Stimulated activated CD4-positive, alpha-beta T cell treated with anti-CD3 and anti-CD28 coated beads, Interleukin-15, amount 100 ng/mL, for 24 hours (primary cell): ENCODE measurements around the gene PARVG.

Experiments
- DNase-seq: peaks from one replicate; pipeline ENCODE4 v3.0.0-alpha.2; 2020

Gene PARVG

DNA sequence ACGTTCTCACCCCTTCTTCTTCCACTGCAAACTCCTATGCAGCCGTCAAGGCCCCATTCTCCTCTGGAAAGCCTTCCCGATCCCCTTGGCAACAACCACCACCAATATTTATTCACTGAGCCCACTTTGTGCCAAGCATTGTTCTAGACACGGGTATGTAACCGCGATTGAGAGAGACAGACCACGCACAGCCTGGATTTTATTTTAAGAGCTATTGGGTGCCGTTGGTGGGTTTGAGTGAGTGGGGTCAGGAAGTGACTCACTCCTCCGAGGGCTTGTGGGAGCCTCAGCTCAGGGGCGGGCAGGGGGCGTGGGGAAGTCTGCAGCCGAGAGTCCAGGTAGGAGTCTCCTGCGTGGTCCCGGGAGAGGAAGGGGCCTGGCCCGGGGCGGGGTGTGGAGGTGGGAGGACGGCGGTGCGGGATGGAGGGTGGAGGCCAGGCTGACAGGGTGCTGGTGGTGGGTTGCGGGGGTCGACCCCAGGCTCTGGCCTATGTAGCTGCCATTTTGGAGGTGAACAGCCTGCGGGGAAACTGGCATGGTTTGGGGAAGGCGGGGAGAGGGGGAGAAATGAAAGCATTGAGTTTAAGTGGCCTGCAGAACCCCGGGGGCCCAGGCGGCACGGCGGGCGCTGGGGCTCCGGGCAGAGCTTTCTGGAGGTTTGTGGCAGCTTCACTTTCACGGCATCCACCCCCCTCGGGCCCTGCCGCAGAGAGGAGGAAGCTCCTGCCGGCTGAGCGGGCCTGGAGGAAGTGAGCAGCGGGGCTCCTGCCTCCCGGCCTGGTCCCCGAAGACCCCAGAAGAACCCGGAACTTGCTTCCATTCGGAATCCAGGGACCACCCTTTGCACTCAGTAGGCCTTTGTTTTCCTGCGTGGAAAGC, 547 bp downstream of the PARVG start:
- peak; percentile 78 for DNase-seq

DNA sequence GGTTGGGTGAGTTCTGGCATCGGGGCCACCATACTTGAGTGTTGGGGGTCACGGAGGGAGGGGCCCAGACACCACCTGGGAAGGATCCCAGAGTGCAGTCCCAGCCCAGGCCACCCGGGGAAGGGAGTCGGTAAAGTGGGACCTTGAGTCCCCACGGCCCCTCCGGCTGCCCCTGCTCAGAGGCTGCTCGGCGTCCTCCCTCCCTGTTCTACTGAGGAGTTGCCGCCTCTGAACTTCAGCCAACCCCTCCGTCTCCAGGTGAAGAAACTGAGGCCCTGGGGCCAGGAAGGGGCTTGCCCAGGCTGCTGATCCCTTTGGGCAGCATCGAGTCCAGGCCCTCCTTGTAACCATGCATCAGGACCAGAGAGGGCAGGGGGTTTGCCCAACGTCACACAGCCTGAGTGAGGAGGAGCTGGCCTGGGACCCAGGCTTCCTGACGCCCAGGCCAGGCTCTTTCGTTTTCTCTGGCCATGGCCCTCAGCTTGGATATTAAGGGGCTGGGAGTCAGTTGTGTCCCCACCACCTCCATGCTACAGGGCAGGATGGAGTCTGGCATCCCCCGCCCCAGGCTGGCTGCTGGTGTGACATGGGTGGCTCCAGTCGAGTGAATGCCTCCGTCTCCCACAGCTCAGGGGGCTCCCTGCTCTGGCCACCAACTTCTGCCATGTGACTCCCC, 1.3 kb downstream of the PARVG start:
- DNase-seq: peak; percentile 50

DNA sequence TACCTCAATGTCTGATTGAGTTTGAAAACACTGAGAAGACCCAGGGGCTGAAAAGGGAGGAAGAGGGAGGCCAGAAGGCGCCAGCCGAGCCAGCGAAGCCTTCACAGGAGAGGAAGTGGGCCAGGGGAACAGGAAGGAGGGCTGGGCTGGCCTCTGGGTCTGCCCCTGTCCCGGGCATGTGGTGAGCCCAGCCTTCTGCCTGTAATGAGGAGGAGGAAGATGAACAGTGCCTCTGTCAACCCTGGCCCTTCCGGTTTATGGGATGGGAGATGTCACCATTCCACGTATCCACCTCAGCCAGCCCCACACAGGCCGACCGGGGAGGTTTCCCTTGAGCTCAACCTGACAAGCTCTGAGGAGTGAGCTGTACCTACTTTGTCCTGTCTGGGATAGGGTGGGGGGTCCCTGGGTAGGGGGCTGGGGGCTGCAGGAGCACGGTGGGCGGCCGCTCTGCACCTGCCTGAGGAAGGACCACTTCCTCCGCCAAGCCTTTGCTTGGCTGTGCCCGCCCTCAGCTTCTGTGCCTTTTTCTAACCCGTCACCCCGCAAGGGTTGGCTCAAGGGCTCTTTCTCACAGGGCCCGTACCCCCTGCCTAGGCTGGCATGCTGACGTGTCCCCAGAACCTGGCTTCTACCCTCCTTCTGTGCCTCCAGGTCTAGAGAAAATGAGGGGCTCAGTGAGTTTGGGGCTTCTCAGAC, 2.0 kb downstream of the PARVG start:
- DNase-seq: peak; percentile 63

DNA sequence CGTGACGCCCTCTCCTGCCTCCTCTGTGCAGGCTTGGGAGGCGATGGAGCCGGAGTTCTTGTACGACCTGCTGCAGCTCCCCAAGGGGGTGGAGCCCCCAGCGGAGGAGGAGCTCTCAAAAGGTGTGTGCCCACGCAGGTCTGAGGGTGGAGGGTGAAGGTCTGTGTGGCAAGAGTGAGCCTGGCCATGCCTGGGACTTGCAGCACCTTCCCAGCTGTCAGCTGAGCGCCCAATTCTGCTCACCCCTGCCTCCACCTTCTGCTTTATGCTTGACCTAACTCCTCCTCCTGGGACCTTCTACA, 2.5 kb downstream of the PARVG start:
- peak; percentile 19 for DNase-seq

DNA sequence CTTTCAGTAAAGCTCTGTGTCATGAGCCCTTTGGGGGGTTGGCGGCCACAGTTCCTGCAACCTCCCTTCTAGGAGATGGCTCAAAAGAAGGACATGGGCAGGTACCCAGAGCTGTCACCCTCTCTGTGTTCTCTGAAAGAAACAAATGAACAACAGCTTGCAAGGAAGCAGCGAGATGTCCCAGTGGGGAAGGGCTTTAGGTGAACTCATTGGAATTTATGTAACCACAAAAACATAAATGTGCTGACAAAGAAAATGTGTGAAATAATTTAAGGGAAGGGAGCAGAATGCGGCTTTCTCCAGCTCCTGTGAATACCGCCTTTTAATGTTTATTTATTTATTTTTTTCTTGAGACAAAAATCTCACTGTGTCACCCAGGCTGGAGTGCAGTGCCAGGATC, 3.3 kb downstream of the PARVG start:
- DNase-seq: no peak

DNA sequence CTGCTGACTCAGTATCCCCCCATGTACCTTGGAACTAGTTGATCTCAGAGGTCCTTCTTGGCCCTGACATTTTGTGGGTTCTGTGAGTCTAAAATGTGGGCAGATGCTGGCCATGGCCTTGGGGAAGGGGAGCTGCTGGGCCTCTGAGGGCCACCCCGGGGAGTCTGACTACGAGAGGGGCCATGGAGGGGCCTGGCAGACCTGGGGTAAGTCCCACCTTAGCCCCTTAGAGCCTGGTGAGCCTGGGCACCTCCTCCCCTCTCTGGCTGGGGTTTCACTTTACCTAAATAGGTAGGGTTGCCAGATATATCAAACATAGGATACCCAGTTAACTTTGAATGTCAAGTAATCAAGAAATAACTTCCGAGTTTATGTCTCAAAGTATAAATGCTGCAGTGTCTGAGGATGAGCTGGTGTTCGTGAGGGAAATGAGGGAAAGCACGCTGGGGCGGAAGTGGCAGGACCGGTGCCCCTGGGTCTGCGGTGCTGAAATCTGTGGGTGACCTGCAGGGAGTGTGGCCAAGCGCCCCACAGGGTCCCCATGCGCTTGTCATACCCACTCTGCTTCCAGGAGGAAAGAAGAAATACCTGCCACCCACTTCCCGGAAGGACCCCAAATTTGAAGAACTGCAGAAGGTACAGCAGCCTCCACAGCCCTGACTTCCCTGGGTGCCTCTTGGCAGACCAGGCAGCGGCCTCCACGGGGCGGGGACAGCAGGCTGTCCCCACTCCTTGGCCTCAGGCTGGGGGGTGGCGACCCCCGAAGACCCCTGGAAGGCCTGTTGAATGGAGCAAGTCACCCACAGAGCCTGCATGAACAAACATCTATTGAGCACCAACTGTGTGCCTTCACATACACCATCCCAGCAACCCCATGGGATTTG, 4.8 kb downstream of the PARVG start:
- DNase-seq: no peak

DNA sequence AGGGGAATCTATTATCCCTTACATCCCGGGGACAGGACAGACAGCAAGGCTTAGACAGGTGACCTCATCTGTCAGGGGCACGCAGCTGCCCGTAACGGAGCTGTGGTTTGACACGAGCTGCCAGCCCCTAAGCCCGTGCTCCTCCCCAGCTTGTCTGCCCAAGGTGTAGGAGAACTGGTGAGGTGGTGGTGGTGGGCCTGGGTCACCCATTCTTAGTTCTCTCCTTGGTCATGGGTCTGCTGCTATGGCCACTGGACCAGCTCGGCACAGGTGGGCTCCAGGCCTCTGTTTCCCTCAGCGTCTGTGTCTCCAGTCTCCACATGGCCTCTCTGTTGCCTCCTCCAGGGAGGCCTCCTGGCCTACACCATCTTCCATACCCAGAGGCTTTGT, 5.4 kb downstream of the PARVG start:
- DNase-seq: no peak

DNA sequence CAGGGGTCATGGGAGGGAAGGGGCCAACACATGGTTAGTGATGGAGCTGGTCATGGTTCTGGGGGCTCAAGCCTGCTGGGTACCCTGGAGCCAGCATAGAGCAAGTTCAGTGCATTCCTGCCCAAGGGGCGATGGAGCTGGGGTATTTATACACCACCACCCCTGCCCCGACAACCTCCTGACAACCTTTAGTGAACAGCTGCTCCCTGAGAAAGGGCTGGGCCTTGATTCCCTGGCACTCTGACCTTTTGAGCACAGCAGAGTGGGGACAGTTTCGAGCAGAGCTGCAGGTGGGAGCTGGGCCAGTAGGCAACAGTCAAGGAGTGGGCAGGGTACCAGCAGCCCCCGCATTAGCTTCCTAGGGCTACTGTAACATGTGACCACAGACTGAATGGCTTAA, 6.0 kb downstream of the PARVG start:
- no peak for DNase-seq

DNA sequence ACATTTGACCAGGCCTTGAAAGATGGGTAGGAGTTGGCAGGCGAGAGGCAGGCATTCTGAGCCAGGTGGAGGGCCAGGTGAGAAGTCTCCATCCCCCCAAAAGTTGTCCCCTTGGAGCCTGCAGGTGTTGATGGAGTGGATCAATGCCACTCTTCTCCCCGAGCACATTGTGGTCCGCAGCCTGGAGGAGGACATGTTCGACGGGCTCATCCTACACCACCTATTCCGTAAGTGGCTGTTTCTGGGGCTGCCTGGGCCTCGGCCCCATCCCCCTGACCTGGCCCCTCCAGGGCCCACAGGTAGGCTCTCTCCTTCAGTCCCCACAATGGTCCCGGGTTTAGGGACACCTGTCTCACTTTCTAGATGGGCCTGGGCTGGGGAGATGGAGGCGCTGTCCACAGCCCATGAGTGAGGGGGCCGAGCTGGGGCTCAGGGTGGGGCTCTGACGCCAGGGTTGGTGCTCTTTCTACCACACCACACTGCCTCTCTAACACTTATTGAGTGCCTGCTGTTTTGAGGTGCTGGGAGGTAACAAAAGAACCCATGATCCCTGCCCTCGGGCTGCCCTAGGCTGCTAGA, 7.0 kb downstream of the PARVG start:
- DNase-seq: no peak

DNA sequence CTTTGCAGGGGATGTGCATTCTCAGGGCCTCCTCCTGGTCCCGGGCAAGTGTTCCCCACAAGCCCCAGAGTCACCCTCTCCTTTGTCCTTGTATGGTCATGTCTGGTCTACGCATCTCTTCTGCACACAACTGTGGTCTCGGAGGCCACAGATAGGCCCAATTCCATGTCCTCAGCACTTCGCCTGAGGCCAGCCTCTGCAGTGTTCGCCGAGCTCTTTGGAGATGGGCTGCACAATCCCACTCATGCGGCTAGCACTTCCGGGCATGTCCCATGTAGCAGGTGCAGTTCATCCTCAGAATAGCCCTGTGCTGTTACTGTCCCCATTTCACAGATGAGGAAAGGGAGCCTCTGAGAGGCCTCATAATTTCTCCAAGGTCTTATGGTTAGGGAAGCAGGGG, 7.6 kb downstream of the PARVG start:
- DNase-seq: no peak

DNA sequence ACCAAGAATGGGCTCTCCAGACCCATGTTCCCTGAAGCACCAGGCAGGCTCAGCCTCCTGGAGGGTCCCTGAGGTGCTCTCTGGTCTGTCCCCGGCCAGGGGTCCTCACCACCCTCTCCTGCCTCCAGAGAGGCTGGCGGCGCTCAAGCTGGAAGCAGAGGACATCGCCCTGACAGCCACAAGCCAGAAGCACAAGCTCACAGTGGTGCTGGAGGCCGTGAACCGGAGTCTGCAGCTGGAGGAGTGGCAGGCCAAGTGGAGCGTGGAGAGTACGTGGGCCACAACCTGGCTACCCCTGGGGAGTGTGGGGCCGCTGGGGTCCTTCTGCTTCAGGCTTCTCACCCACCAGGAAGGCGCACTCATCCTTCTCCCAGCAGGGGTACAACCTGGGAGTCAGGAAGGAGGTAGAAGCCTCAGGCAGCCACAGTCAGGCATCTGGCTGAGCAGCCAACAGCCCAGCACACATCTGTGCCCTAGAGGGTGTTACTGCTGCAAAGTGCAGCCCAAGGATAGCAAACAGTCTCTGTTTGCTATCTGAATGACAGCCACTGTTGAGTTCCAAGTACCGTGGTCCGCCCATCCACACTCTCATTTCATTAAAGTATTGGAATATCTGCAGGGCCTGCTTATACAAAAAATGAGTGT, 8.4 kb downstream of the PARVG start:
- no peak for DNase-seq

DNA sequence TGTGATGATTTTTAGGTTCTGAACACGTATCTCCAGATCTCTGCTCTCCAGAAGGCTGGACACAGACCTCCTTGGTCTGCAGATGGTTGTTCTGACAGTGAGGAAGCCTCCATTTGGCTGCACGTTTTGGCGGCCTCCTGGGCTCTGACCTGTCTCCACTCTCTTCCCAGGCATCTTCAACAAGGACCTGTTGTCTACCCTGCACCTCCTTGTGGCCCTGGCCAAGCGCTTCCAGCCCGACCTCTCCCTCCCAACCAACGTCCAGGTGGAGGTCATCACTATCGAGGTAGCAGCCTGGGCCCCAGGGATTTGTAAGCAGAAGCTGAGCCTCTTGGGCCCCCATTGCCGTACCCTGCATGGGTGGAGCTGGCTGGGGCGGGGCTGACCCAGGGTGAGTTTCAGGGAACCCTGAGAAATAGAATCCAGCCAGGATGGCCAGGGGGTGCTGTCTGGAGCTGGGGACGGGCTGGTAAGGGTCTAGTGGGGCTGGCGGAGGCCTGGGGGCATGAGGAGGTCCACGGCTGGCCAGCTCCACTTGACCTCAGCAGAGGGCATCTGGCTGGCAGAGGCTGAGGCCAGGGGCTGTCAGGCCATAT, 9.8 kb downstream of the PARVG start:
- no peak for DNase-seq

DNA sequence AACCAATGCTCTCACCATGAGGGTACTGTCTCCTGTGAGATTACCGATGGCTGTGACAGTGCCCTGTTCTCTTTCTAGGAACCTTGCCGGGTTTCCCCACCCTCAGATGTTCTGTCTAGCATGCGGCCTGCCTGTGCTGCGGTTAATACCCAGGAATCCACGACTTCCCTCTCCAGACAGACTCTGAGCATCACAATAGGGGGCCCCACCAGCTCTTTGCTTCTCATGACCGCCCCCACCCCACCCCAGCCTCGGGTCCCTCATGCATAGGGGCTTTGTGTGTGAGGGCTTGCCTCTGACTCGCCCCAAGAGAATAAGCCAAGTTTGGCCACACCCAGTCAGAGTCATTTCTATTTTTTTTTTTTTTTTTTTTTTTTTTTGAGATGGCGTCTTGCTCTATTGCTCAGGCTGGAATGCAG, 10.3 kb downstream of the PARVG start:
- DNase-seq: peak; percentile 49

DNA sequence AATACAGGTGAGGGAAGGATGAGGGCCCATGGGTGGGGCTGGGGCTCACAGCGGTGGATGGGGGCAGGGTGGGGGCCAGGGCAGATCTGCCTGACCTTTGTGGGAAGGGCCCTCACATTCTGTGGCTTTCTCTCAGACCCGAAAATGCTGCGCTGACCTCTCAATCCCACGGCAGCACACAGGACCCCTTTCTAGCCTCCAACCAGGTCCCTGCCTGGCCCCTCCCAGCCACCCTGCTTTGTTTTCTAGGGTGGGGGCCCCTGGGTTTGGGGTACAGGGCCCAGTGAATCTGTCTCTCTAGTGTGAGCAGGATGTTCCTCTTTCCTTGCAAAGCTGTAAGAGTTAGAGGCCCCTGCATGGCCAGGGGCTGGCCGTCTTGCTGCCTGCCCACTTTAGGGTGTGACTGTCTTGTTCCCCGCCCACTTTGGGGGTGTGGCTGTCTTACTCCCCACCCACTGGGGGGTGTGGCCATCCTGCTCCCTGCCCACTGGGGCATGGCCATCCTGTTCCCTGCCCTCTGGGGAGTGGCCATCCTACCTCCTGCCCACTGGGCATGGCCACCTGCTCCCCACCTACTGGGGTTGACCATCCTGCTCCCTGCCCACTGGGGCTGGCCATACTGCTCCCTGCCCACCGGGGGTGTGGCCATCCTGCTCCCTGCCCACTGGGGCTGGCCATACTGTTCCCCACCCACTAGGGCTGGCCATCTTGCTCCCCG, 11.5 kb downstream of the PARVG start:
- DNase-seq: peak; percentile 56

DNA sequence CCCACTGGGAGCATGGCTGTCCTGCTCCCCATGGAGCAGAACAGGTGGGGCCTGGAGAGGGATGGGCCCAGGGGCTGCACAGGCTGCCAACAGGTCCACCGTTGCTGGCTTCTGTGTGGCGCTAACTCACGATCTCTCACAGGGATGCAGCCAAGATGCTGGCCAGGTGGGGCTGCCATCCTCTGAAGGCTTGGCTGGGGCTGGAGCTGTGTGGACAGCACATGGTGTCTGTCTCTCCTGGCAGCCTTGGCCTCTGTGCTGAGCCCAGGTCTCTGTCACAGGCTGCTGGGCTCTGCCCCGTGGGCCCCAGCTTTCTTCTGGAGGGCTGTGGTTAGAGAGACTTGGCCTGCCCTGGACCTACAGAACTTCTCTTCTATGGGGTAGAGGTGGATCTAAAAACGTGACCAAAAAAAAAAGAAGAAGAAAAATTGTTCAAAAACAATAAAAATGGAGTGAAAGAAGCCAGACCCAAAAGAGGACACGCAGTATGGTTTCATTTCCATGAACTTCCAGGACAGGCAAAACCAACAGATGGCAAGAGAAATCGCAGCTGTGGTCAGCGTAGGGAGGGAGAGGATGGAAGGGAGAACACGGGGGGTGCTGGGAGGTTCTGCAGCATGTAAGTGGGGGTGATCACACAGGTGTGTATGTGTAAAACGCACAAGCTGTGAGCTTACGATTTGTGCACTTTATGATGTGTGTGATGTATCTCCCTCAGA, 12.2 kb downstream of the PARVG start:
- no peak for DNase-seq

DNA sequence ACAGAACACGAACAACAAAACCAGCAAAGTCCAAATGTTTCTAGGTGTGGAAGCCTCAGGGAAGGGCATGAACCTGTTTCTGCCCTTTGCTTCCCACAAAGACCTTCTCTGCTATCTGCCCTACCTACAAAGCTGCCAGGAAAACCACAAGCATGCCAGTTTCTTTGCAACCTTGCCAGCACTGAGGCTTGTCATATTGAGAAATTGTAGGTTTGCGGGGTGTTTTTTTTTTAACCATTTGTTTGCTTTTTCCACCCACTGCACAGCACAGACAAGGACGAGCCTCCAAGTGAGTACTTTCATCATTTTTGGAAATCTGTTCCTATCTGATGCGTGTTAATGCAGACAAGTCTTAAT, 12.8 kb downstream of the PARVG start:
- DNase-seq: peak; percentile 29

DNA sequence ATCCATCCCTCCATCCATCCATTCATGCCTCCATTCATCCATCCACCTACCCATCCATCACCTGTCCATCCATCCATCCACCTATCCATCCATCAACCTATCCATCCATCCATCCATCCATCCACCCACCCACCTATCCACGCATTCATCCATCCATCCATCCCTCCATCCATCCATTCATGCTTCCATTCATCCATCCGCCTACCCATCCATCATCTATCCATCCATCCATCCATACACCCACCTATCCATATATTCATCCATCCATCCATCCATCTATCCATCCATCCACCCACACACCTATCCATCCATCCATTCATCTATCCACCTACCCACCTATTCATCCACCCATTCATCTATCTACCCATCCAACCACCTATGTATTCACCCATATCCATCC, 13.8 kb downstream of the PARVG start:
- no peak for DNase-seq

DNA sequence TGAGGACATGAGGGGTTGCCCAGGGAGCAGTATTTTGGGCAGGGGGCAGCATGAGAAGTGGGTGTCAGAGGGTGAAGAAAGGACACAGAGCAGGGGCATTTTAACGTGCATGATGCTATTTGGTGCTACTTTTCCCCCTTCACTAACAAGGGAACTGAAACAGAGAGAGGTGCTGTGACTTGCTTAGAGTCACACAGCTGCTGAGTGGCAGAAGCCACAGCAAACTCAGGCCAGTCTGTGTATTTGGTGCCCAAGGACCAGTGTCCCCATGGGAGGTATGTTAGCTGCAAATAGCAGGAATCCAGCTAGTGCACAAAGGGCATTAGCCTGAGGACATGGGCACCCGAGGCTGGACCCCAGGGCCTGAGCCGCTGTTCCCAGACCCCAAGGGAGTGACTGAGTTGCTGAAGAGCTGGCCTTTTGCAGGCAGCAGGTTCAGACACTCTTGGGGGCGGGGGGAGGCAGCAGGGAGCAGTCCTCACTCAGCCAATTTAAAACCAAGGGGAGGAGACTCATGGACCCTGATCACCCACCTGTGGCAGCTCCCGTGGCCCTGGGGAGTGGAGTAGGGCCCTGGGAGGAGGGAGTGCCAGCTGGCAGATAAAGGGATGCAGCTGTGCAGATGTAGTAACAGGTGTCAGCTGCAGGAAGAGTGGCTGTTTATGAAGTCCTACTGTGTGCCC, 14.6 kb downstream of the PARVG start:
- no peak for DNase-seq

DNA sequence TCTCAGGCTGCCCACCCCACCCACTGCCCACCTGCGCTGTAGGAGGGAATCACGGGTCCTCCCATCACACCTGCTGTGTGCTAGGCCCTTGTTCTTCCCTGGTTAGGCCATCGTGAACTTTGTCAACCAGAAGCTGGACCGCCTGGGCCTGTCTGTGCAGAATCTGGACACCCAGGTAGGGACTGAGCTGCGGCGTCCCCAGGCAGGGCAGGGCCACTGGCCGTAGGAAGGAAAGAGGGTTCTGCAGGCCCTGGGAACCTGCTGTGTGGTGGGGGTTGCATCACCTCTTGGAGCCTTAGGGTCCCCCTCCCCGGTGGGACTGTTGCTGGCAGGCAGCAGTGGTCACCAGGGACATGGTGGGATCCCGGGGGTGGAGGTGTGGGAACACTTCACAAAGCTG, 15.5 kb downstream of the PARVG start:
- no peak for DNase-seq

DNA sequence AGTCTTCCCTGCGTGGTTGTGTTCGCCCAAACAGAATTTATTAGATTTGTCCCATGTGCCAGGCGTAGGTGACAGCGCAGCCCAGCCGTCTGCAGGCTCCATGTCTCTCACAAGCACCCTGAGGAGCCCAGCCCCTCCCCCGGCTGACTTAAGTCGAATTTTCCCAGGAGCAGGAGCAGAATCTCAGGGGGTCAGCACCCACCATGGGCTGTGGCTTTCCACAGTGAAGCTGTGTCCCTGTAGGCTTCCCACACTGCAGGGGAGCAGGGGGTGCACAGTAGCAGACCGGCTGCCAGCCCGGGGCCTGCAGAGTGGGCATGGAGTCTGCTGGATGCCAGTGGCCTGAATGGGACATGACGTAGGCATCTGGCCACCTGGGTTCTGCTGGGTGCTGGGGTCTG, 16.0 kb downstream of the PARVG start:
- no peak for DNase-seq
